IMR-90 (cell line): ENCODE measurements around the gene CELSR1. TPM values are rescaled to one million over a fixed set of nuclear protein-coding genes. Genes with fewer than 3 reads are reported as not detected.

Experiments
- ATAC-seq: fragments of 200-7000 bp; cut with Tn5 transposase; 2 replicates; pipeline ENCODE4 v1.9.1; 2020; ENCODE audit warnings: low read depth, mild to moderate bottlenecking, moderate library complexity
- BruUV-seq: library from RNA; stranded (reverse); fragments of 400-500 nt; replicated peaks from 2 replicates; lab custom pipeline; 2021; lab: Mats Ljungman, UMichigan
- CTCF ChIA-PET: fragments of 300-600 bp; formaldehyde crosslinking; extraction: SDS; loops from one replicate; lab custom pipeline; 2021; ENCODE audit warnings: antibody characterized with exemption; lab: Yijun Ruan, JAX
- POLR2A ChIA-PET: fragments of 300-600 bp; sonication (Branson Sonifier 250); formaldehyde crosslinking; loops from one replicate; lab custom pipeline; 2022; ENCODE audit warnings: antibody characterized with exemption; ENCODE audit not compliant: unreplicated experiment; lab: Charles Lee
- DNase-seq: peaks from one replicate; pipeline ENCODE4 v3.0.0; 2013
- H2AFZ ChIP-seq: replicated peaks from 2 replicates; pipeline ENCODE3; 2013; ENCODE audit warnings: low read length, mild to moderate bottlenecking; ENCODE audit not compliant: poor library complexity
- H2AK5ac ChIP-seq: 2 replicates; pipeline ENCODE4 v1.6.1; 2013; ENCODE audit warnings: low read depth, low read length, inconsistent platforms
- H2AK9ac ChIP-seq: replicated peaks from 2 replicates; pipeline ENCODE3; 2013; ENCODE audit warnings: mild to moderate bottlenecking, low read depth, low read length, moderate library complexity; ENCODE audit not compliant: poor library complexity
- H2BK120ac ChIP-seq: 2 replicates; pipeline ENCODE4 v1.6.1; 2013; ENCODE audit warnings: low read depth, low read length, inconsistent platforms
- H2BK15ac ChIP-seq: 3 replicates; pipeline ENCODE4 v1.6.1; 2013; ENCODE audit warnings: low read depth, low read length, inconsistent platforms
- H2BK20ac ChIP-seq: 2 replicates; pipeline ENCODE4 v1.6.1; 2013; ENCODE audit warnings: low read depth, mild to moderate bottlenecking, inconsistent platforms, low read length, moderate library complexity
- H2BK5ac ChIP-seq: 2 replicates; pipeline ENCODE4 v1.6.1; 2013; ENCODE audit warnings: mild to moderate bottlenecking, low read depth, low read length, inconsistent platforms; ENCODE audit not compliant: poor library complexity, severe bottlenecking
- H3K14ac ChIP-seq: replicated peaks from 2 replicates; pipeline ENCODE4 v1.6.1; 2013; ENCODE audit warnings: low read depth, low read length, inconsistent platforms
- H3K18ac ChIP-seq: 2 replicates; pipeline ENCODE4 v1.6.1; 2013; ENCODE audit warnings: low read depth, low read length, control low read depth
- H3K23ac ChIP-seq: 2 replicates; pipeline ENCODE4 v1.6.1; 2013; ENCODE audit warnings: low read depth, low read length, inconsistent platforms
- H3K27ac ChIP-seq: 2 replicates; pipeline ENCODE4 v1.5.1; 2013; ENCODE audit warnings: mild to moderate bottlenecking, control low read depth, low read length; ENCODE audit not compliant: insufficient read depth
- H3K27me3 ChIP-seq: 2 replicates; pipeline ENCODE4 v1.6.1; 2013; ENCODE audit warnings: low read length; ENCODE audit not compliant: control insufficient read depth, insufficient read depth
- H3K36me3 ChIP-seq: 2 replicates; pipeline ENCODE4 v1.6.1; 2013; ENCODE audit warnings: low read length, mixed read lengths; ENCODE audit not compliant: control insufficient read depth, insufficient read depth
- H3K4ac ChIP-seq: 2 replicates; pipeline ENCODE4 v1.6.1; 2013; ENCODE audit warnings: low read depth, low read length, inconsistent platforms
- H3K4me1 ChIP-seq: 2 replicates; pipeline ENCODE4 v1.6.1; 2013; ENCODE audit warnings: low read length, mixed read lengths; ENCODE audit not compliant: control insufficient read depth, insufficient read depth
- H3K4me2 ChIP-seq: 2 replicates; pipeline ENCODE4 v1.6.1; 2013; ENCODE audit warnings: low read depth, mild to moderate bottlenecking, control low read depth, low read length, moderate library complexity
- H3K4me3 ChIP-seq: 2 replicates; pipeline ENCODE4 v1.5.1; 2013; ENCODE audit warnings: low read depth, mild to moderate bottlenecking, control low read depth, low read length, moderate library complexity; ENCODE audit not compliant: insufficient read depth
- H3K56ac ChIP-seq: 2 replicates; pipeline ENCODE4 v1.6.1; 2013; ENCODE audit warnings: low read length, inconsistent platforms; ENCODE audit not compliant: insufficient read depth; ENCODE audit errors: extremely low read depth
- H3K79me1 ChIP-seq, 2 experiments: 2 replicates each; pipeline ENCODE4 v1.6.1; 2013; ENCODE audit warnings: low read length in 2 of 2, inconsistent platforms in 1 of 2, low read depth in 1 of 2
- H3K9ac ChIP-seq: 2 replicates; pipeline ENCODE4 v1.6.1; 2013; ENCODE audit warnings: low read depth, low read length, control low read depth
- H3K9me1 ChIP-seq: 2 replicates; pipeline ENCODE4 v1.6.1; 2013; ENCODE audit warnings: low read length, inconsistent platforms; ENCODE audit not compliant: insufficient read depth
- H3K9me3 ChIP-seq: 2 replicates; pipeline ENCODE4 v1.6.1; 2013; ENCODE audit warnings: low read length; ENCODE audit not compliant: control insufficient read depth, insufficient read depth
- H4K20me1 ChIP-seq: 2 replicates; pipeline ENCODE4 v1.6.1; 2013; ENCODE audit warnings: low read length, inconsistent platforms; ENCODE audit not compliant: insufficient read depth
- H4K5ac ChIP-seq: 2 replicates; pipeline ENCODE4 v1.6.1; 2013; ENCODE audit warnings: mild to moderate bottlenecking, low read depth, low read length, control low read depth
- H4K8ac ChIP-seq, 2 experiments: 2 replicates each; pipeline ENCODE4 v1.6.1; 2013; ENCODE audit warnings: low read depth in 2 of 2, low read length in 2 of 2, control low read depth in 1 of 2, inconsistent platforms in 1 of 2
- H4K91ac ChIP-seq: 2 replicates; pipeline ENCODE4 v1.6.1; 2013; ENCODE audit warnings: low read depth, low read length, inconsistent platforms; ENCODE audit not compliant: insufficient read depth
- BHLHE40 ChIP-seq: fragments of 150-350 bp; IDR thresholded peaks from 2 replicates; pipeline ENCODE4 v1.6.1; 2016; ENCODE audit warnings: mild to moderate bottlenecking, low read depth, low read length
- CHD1 ChIP-seq: IDR thresholded peaks from 2 replicates; pipeline ENCODE4 v1.6.1; 2012; ENCODE audit warnings: low read depth, low read length, improper control_type of control experiment
- FOS ChIP-seq: fragments of 150-350 bp; IDR thresholded peaks from 2 replicates; pipeline ENCODE4 v1.6.1; 2016; ENCODE audit warnings: low read depth, low read length
- MAFK ChIP-seq: IDR thresholded peaks from 2 replicates; pipeline ENCODE4 v1.6.1; 2012; ENCODE audit warnings: low read depth, low read length, improper control_type of control experiment
- MAZ ChIP-seq: IDR thresholded peaks from 2 replicates; pipeline ENCODE4 v1.6.1; 2012; ENCODE audit warnings: low read depth, mild to moderate bottlenecking, low read length, improper control_type of control experiment, moderate library complexity, borderline replicate concordance
- MXI1 ChIP-seq: IDR thresholded peaks from 2 replicates; pipeline ENCODE4 v1.6.1; 2012; ENCODE audit warnings: low read depth, mild to moderate bottlenecking, low read length, moderate library complexity, borderline replicate concordance
- NFE2L2 ChIP-seq: fragments of 150-350 bp; IDR thresholded peaks from 2 replicates; pipeline ENCODE4 v1.6.1; 2016; ENCODE audit warnings: low read depth, mild to moderate bottlenecking, low read length
- RAD21 ChIP-seq: IDR thresholded peaks from 2 replicates; pipeline ENCODE4 v1.6.1; 2012; ENCODE audit warnings: low read length, improper control_type of control experiment
- RCOR1 ChIP-seq: IDR thresholded peaks from 2 replicates; pipeline ENCODE4 v1.6.1; 2012; ENCODE audit warnings: mild to moderate bottlenecking, low read length, improper control_type of control experiment; ENCODE audit not compliant: insufficient replicate concordance
- RFX5 ChIP-seq: IDR thresholded peaks from 2 replicates; pipeline ENCODE4 v1.8.0; 2012; ENCODE audit warnings: low read depth, mild to moderate bottlenecking, low read length, moderate library complexity
- SMC3 ChIP-seq: fragments of 150-350 bp; IDR thresholded peaks from 2 replicates; pipeline ENCODE4 v1.6.1; 2016; ENCODE audit warnings: low read depth, mild to moderate bottlenecking, antibody characterized with exemption, low read length, moderate library complexity
- WGBS, 2 experiments: methylation state at CpG; one replicate each; pipeline versions ENCODE4 v1.1.5 to v1.1.7; 2013; ENCODE audit warnings: missing lambda C conversion rate in 2 of 2; ENCODE audit not compliant: insufficient read length in 1 of 2; ENCODE audit errors: extremely low coverage in 2 of 2; 5-methylcytosine and 5-hydroxymethylcytosine counted together
- dilution Hi-C: fragments of 300-500 bp; cut with HindIII; formaldehyde crosslinking; loops from one replicate; pipeline ENCODE4 v1.14.3; 2018; ENCODE audit warnings: low sequenced_read_pairs; ENCODE audit not compliant: unreplicated experiment
- in situ Hi-C: fragments of 300-500 bp; cut with MboI; formaldehyde crosslinking; loops from 3 replicates; pipeline ENCODE4 v1.14.3; 2019; ENCODE audit warnings: low sequenced_read_pairs, inconsistent platforms, mixed read lengths
- intact Hi-C: fragments of 100-400 bp; cut with micrococcal nuclease; formaldehyde crosslinking; loops from 2 replicates; pipeline ENCODE4 v1.10.0; 2022
- polyA plus RNA-seq, 3 experiments: library from polyadenylated mRNA; depleted of rRNA; stranded (reverse); fragments of >200 nt; gene quantifications; 2 replicates each; pipeline ENCODE4 v1.2.3, GENCODE V29; 2012; ENCODE audit warnings: low replicate concordance in 1 of 3
- total RNA-seq: library from RNA; depleted of rRNA; stranded (reverse); fragments of >200 nt; gene quantifications from 2 replicates; pipeline ENCODE4 v1.2.3, GENCODE V29; 2012

The CELSR1 gene
- total and polyA plus RNA-seq, 2 of the 4 experiments (the other 2 are of a cell fraction) = 0.36 to 0.82 TPM

GRCh38 chr22:46525389-46526243 lies 11.8 kb downstream of the CELSR1 start:
- Histone ChIP-seq H3K79me1 (no peaks in the 10 kb centered on the region), H2BK120ac (no peak overlapping the region), H3K18ac (no peak overlapping the region), H4K91ac (no peak overlapping the region), H3K56ac (no peak overlapping the region), H3K9ac (no peak overlapping the region), H2BK15ac (no peak overlapping the region), H3K4me1 (no peaks in the 10 kb centered on the region), H4K5ac (no peak overlapping the region), H3K4ac (no peak overlapping the region), H3K9me1 (no peaks in the 10 kb centered on the region), H2BK5ac (no peak overlapping the region), H2AFZ (no peak overlapping the region), H3K4me2 (no peak overlapping the region), H3K23ac (no peak overlapping the region), H4K8ac (no peak overlapping the region), H2BK20ac (no peak overlapping the region), H4K20me1 (no peaks in the 10 kb centered on the region), H3K4me3 (no peak overlapping the region), H3K27me3 (peaks cover 22% of the 10 kb centered on the region), H2AK5ac (no peak overlapping the region), H3K14ac (no peak overlapping the region), H3K27ac (no peak overlapping the region), H3K36me3 (no peaks in the 10 kb centered on the region), H2AK9ac (no peak overlapping the region), H3K9me3 (no peaks in the 10 kb centered on the region)
- DNase-seq = no peak
- no peak for ATAC-seq
- dilution Hi-C loops (no loop called here), in situ Hi-C loops (loop anchor here (25.0 kb wide), 1 partner anchor 388 kb away; no protein-coding TSS in a partner anchor), intact Hi-C loops (loop anchor here (10.0 kb wide), 1 partner anchor 131 kb away; no protein-coding TSS in a partner anchor)
- no peak for TF ChIP-seq MAZ
- no peak for TF ChIP-seq MXI1
- no peak for TF ChIP-seq MAFK
- TF ChIP-seq RAD21 = no peak
- no peak for TF ChIP-seq RCOR1
- TF ChIP-seq SMC3 = no peak
- TF ChIP-seq FOS = no peak
- no peak for TF ChIP-seq BHLHE40
- no peak for TF ChIP-seq CHD1
- no peak for TF ChIP-seq RFX5
- TF ChIP-seq NFE2L2 = no peak
- WGBS, 2 experiments = 80% methylated on average over 15 of the region's 22 CpGs; no CpG with 5 or more reads in 1 of the 2 experiments
- ChIA-PET POLR2A (no interaction called here), CTCF (interaction anchor here (0.6 kb wide), 1 partner anchor 1748 kb away, joined by 4 read pairs; no protein-coding TSS in a partner anchor)
- no TSS peak for BruUV-seq
